B cell (primary cell): Measurements from ENCODE around the gene COL6A1. TPM values are rescaled to one million over a fixed set of nuclear protein-coding genes. Genes with fewer than 3 reads are reported as not detected.

Experiments
- ATAC-seq: fragments of 200-7000 bp; cut with Tn5 transposase; one replicate; pipeline ENCODE4 v1.10.0; 2021; ENCODE audit warnings: low read depth, mild to moderate bottlenecking, moderate number of reproducible peaks, moderate library complexity
- CTCF ChIA-PET: fragments of 350-600 bp; sonication (Branson Sonifier 250); formaldehyde crosslinking; loops from one replicate; lab custom pipeline; 2021; ENCODE audit warnings: antibody characterized with exemption, inconsistent platforms; lab: Charles Lee
- POLR2A ChIA-PET: fragments of 350-600 bp; sonication (Branson Sonifier 250); formaldehyde crosslinking; loops from one replicate; lab custom pipeline; 2021; ENCODE audit warnings: antibody characterized with exemption; lab: Charles Lee
- DNase-seq: peaks from one replicate; pipeline ENCODE4 v3.0.0; 2013
- H2AFZ ChIP-seq: 2 replicates; pipeline ENCODE4 v1.6.1; 2012; ENCODE audit warnings: mild to moderate bottlenecking, low read depth, low read length; ENCODE audit not compliant: insufficient read depth, poor library complexity, severe bottlenecking
- H3K27ac ChIP-seq, 2 donors: 1 replicate in 1 of 2; 2 replicates in 1 of 2; pipeline ENCODE4 v1.5.1; 2012 to 2013; ENCODE audit warnings: low read length in 2 of 2, mild to moderate bottlenecking in 2 of 2, moderate library complexity in 1 of 2
- H3K27me3 ChIP-seq, 4 experiments: fragments of 200-600 bp in 1 of 4; sonication (generic) in 1 of 4; replicated peaks in 1 of 4; 1 replicate in 2 of 4; 2 replicates in 2 of 4; pipeline versions ENCODE4 v1.6.1 to v1.7.0; 2013 to 2016; ENCODE audit warnings: low read length in 3 of 4, mild to moderate bottlenecking in 2 of 4, mixed read lengths in 1 of 4, moderate library complexity in 1 of 4; ENCODE audit not compliant: insufficient read depth in 4 of 4, control insufficient read depth in 3 of 4; ENCODE audit errors: control extremely low read depth in 1 of 4
- H3K36me3 ChIP-seq, 2 experiments: replicated peaks in 1 of 2; 1 replicate in 1 of 2; 2 replicates in 1 of 2; pipeline versions ENCODE4 v1.6.1 to v1.7.1; 2013; ENCODE audit warnings: low read length in 1 of 2; ENCODE audit not compliant: insufficient read depth in 2 of 2, control insufficient read depth in 1 of 2; ENCODE audit errors: control extremely low read depth in 1 of 2, extremely low read depth in 1 of 2
- H3K4me1 ChIP-seq, 2 donors: fragments of 200-600 bp in 1 of 2; sonication (generic) in 1 of 2; 1 replicate in 1 of 2; 2 replicates in 1 of 2; pipeline versions ENCODE4 v1.5.1 to v1.6.1; 2013 to 2017; ENCODE audit warnings: low read length in 2 of 2; ENCODE audit not compliant: control insufficient read depth in 2 of 2, insufficient read depth in 2 of 2
- H3K4me2 ChIP-seq: replicated peaks from 2 replicates; pipeline ENCODE3; 2012; ENCODE audit warnings: mild to moderate bottlenecking, low read depth, low read length; ENCODE audit not compliant: poor library complexity, severe bottlenecking
- H3K4me3 ChIP-seq, 5 experiments: fragments of 200-600 bp in 1 of 5; sonication (generic) in 1 of 5; 1 replicate in 3 of 5; 2 replicates in 2 of 5; pipeline versions ENCODE4 v1.5.1 to v1.7.0; 2011 to 2016; ENCODE audit warnings: low read length in 4 of 5, mild to moderate bottlenecking in 4 of 5, low read depth in 2 of 5, control low read depth in 1 of 5, moderate library complexity in 1 of 5; ENCODE audit not compliant: insufficient read depth in 1 of 5; ENCODE audit errors: control extremely low read depth in 1 of 5, extremely low read depth in 1 of 5
- H3K79me2 ChIP-seq: fragments of 200-600 bp; sonication (generic); one replicate; pipeline ENCODE4 v1.6.0; 2016; ENCODE audit warnings: low read length; ENCODE audit not compliant: control insufficient read depth, insufficient read depth
- H3K9ac ChIP-seq: fragments of 200-600 bp; sonication (generic); 2 replicates; pipeline ENCODE4 v1.6.1; 2017; ENCODE audit warnings: mild to moderate bottlenecking, low read length, moderate library complexity
- H3K9me3 ChIP-seq, 3 donors: one replicate each; pipeline versions ENCODE4 v1.6.1 to v1.7.1; 2013; ENCODE audit warnings: low read length in 2 of 3; ENCODE audit not compliant: control insufficient read depth in 2 of 3, insufficient read depth in 1 of 3; ENCODE audit errors: control extremely low read depth in 1 of 3
- H4K20me1 ChIP-seq: 2 replicates; pipeline ENCODE4 v1.6.0; 2012; ENCODE audit warnings: mild to moderate bottlenecking, low read length; ENCODE audit not compliant: insufficient read depth, control insufficient read depth, poor library complexity, severe bottlenecking
- H3K27ac Mint-ChIP-seq: one replicate; pipeline ENCODE4 v1.8.0; 2021; ENCODE audit warnings: mixed read lengths
- H3K27me3 Mint-ChIP-seq: one replicate; pipeline ENCODE4 v1.8.0; 2021; ENCODE audit warnings: mixed read lengths
- H3K4me1 Mint-ChIP-seq: one replicate; pipeline ENCODE4 v1.8.0; 2021; ENCODE audit warnings: mixed read lengths
- H3K4me3 Mint-ChIP-seq: one replicate; pipeline ENCODE4 v1.8.0; 2021; ENCODE audit warnings: mixed read lengths
- H3K9me3 Mint-ChIP-seq: one replicate; pipeline ENCODE4 v1.8.0; 2022; ENCODE audit warnings: mixed read lengths; ENCODE audit not compliant: insufficient read depth
- EZH2 ChIP-seq: IDR thresholded peaks from 2 replicates; pipeline ENCODE4 v1.6.1; 2012; ENCODE audit warnings: borderline replicate concordance, low read depth, mild to moderate bottlenecking, moderate library complexity, low read length; ENCODE audit not compliant: insufficient read depth, poor library complexity, severe bottlenecking
- WGBS: methylation state at CpG from one replicate; pipeline ENCODE4 v1.1.5; 2013; ENCODE audit warnings: missing lambda C conversion rate; ENCODE audit not compliant: insufficient coverage; 5-methylcytosine and 5-hydroxymethylcytosine counted together
- intact Hi-C: fragments of 100-400 bp; cut with micrococcal nuclease; formaldehyde crosslinking; loops from one replicate; pipeline ENCODE4 v1.10.0; 2022
- polyA plus RNA-seq: library from polyadenylated mRNA; depleted of rRNA; stranded (reverse); fragments of >200 nt; gene quantifications from 2 replicates; pipeline ENCODE4 v1.2.3, GENCODE V29; 2012
- total RNA-seq, 2 donors: library from RNA; stranded (reverse); fragments of 120-200 nt in 1 of 2; gene quantifications; 1 replicate in 1 of 2; 2 replicates in 1 of 2; pipeline versions ENCODE4 v1.2.3 to v1.2.4, GENCODE V29; 2013 to 2022
- TF ChIP-seq, protein P1 (sequence below): fragments of 200-600 bp; IDR thresholded peaks from one replicate; pipeline ENCODE4 v1.8.0; 2022; ENCODE audit warnings: antibody characterized with exemption, mild to moderate bottlenecking

COL6A1 gene
- total and polyA plus RNA-seq, 2 donors (not counting 1 experiment from before 2014, with no cell fraction given), result 0.39 to 0.67 TPM

DNA sequence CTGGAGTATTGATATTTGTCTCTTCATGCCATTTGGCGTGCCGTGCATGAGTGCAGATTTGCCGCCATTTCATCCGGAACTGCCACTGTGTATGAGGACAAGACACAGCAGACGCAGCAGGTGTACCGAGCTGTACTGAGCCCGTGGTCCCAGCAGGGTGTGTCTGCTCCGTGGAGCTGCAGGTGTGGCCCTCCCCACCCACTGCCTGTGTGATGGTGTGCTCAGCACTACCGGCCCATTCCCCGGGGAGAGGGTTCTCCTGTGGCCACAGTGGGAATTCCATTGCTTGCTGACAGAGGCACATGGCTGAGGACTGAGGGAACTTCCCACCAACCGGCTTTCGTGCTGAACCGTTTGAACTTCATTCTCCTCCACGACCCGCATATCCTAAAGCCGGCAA, 34.3 kb upstream of the COL6A1 start:
- Histone ChIP-seq H3K9ac (no peak overlapping the region), H3K27me3 (peaks cover 0 to 2% (median 0%) of the 10 kb centered on the region in 4 experiments), H2AFZ (no peak overlapping the region), H3K4me3 (no peak overlapping the region), H3K4me1 (no peaks in the 10 kb centered on the region), H3K27ac (no peak overlapping the region), H3K36me3 (no peaks in the 10 kb centered on the region), H3K9me3 (peaks cover 0 to 9% (median 0%) of the 10 kb centered on the region in 3 donors), H4K20me1 (no peaks in the 10 kb centered on the region), H3K4me2 (no peak overlapping the region), H3K79me2 (no peaks in the 10 kb centered on the region)
- ChIA-PET POLR2A (no interaction called here), CTCF (no interaction called here)
- TF ChIP-seq, protein P1, sequence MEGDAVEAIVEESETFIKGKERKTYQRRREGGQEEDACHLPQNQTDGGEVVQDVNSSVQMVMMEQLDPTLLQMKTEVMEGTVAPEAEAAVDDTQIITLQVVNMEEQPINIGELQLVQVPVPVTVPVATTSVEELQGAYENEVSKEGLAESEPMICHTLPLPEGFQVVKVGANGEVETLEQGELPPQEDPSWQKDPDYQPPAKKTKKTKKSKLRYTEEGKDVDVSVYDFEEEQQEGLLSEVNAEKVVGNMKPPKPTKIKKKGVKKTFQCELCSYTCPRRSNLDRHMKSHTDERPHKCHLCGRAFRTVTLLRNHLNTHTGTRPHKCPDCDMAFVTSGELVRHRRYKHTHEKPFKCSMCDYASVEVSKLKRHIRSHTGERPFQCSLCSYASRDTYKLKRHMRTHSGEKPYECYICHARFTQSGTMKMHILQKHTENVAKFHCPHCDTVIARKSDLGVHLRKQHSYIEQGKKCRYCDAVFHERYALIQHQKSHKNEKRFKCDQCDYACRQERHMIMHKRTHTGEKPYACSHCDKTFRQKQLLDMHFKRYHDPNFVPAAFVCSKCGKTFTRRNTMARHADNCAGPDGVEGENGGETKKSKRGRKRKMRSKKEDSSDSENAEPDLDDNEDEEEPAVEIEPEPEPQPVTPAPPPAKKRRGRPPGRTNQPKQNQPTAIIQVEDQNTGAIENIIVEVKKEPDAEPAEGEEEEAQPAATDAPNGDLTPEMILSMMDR, result no peak
- TF ChIP-seq EZH2, result no peak
- no peak overlapping the region for H3K4me3 Mint-ChIP-seq
- H3K9me3 Mint-ChIP-seq, result no peaks in the 10 kb centered on the region
- intact Hi-C loops, result no loop called here
- H3K27me3 Mint-ChIP-seq, result peaks cover 3% of the 10 kb centered on the region
- H3K27ac Mint-ChIP-seq, result no peak overlapping the region
- no peaks in the 10 kb centered on the region for H3K4me1 Mint-ChIP-seq
- no peak for ATAC-seq
- DNase-seq, result no peak
- WGBS, result 93% methylated on average over 16 of the region's 16 CpGs

DNA sequence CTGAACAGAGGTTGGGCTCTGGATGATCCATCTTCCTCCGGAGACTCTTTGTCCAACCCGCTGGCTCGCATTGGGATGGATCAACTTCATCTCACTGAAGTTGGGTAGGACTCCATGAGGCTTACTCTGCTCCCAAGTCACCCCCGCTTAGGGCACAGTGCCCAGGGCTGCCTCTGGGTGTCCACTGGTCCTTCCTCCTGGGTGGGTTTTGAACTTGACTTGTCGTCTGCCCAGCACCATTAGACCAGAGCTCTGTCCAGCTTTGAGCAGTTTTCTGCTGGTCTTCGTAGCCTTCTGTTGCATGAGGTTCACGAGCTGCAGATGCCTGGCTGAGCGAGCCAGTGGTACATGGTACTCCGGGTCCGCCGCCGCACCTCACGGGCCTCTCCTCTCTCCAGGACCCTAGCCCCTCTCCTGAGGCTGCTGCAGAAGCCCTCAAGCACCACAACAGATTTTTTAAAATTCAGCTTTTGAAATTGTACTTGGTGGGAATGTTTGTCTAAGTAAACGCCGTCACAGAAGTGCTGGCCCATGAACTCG, 33.8 kb upstream of the COL6A1 start:
- CTCF ChIA-PET, result no interaction called here
- no peak overlapping the region for H3K4me2 ChIP-seq
- H3K4me3 ChIP-seq, result no peak overlapping the region
- peaks cover 0 to 9% (median 0%) of the 10 kb centered on the region in 3 donors for H3K9me3 ChIP-seq
- WGBS, result 93% methylated on average over 9 of the region's 16 CpGs
- H3K4me1 Mint-ChIP-seq, result no peaks in the 10 kb centered on the region
- no peaks in the 10 kb centered on the region for H3K36me3 ChIP-seq
- no peaks in the 10 kb centered on the region for H3K4me1 ChIP-seq
- peaks cover 0 to 2% (median 0%) of the 10 kb centered on the region in 4 experiments for H3K27me3 ChIP-seq
- no peak overlapping the region for H3K27ac ChIP-seq
- H3K27ac Mint-ChIP-seq, result no peak overlapping the region
- intact Hi-C loops, result no loop called here
- H3K9ac ChIP-seq, result no peak overlapping the region
- H3K79me2 ChIP-seq, result no peaks in the 10 kb centered on the region
- POLR2A ChIA-PET, result no interaction called here
- no peak overlapping the region for H2AFZ ChIP-seq
- no peak overlapping the region for H3K4me3 Mint-ChIP-seq
- H3K27me3 Mint-ChIP-seq, result peaks cover 3% of the 10 kb centered on the region
- no peaks in the 10 kb centered on the region for H3K9me3 Mint-ChIP-seq
- no peaks in the 10 kb centered on the region for H4K20me1 ChIP-seq
- no peak for TF ChIP-seq EZH2
- TF ChIP-seq, protein P1, result no peak
- ATAC-seq (no peak), DNase-seq (no peak)
